DND-41 (cell line): ENCODE results near the gene RARS2.

Experiments used
- CTCF ChIP-seq: IDR thresholded peaks from 2 replicates; pipeline ENCODE4 v1.5.1; 2012; ENCODE audit warnings: borderline replicate concordance, low read length, moderate library complexity, mild to moderate bottlenecking; ENCODE audit not compliant: poor library complexity, severe bottlenecking; ENCODE audit errors: extremely low read depth
- EZH2 ChIP-seq: IDR thresholded peaks from 3 replicates; pipeline ENCODE4 v1.6.1; 2012; ENCODE audit warnings: borderline replicate concordance, low read depth, mild to moderate bottlenecking, moderate library complexity, low read length, inconsistent platforms; ENCODE audit not compliant: severe bottlenecking

GRCh38 chr6:87544474-87544735 is 45.4 kb downstream of the RARS2 start:
- TF ChIP-seq CTCF (no peak), EZH2 (no peak)
